Right lobe of liver (tissue), 6 donors: ENCODE results near the gene CDH13. TPM values are rescaled to one million over a fixed set of nuclear protein-coding genes. Genes with fewer than 3 reads are reported as not detected.
A peak's percentile ranks its signal among the peaks of the same experiment; 100 is the strongest.

ENCODE experiments used
- ATAC-seq, 4 donors: fragments of 200-7000 bp; cut with Tn5 transposase; one replicate each; pipeline ENCODE4 v1.9.1; 2020; ENCODE audit warnings: mild to moderate bottlenecking in 4 of 4, moderate library complexity in 4 of 4
- DNase-seq, 3 donors: peaks; one replicate each; pipeline ENCODE4 v3.0.0-alpha.2; 2020
- H3K27ac ChIP-seq, 3 donors: fragments of 200-600 bp; one replicate each; pipeline ENCODE4 v1.8.0; 2022
- H3K27me3 ChIP-seq, 2 donors: fragments of 200-600 bp; one replicate each; pipeline ENCODE4 v1.8.0; 2022
- H3K36me3 ChIP-seq, 4 donors: fragments of 200-600 bp; sonication (generic) in 1 of 4; one replicate each; pipeline versions ENCODE4 v1.5.1 to v1.8.0; 2017 to 2022; ENCODE audit warnings: control low read depth in 1 of 4
- H3K4me1 ChIP-seq, 4 donors: fragments of 200-600 bp; sonication (generic) in 1 of 4; one replicate each; pipeline versions ENCODE4 v1.5.1 to v1.8.0; 2017 to 2022; ENCODE audit warnings: control low read depth in 1 of 4
- H3K4me3 ChIP-seq, 3 donors: fragments of 200-600 bp; one replicate each; pipeline ENCODE4 v1.8.0; 2022
- H3K9me3 ChIP-seq, 4 donors: fragments of 200-600 bp; sonication (generic) in 1 of 4; one replicate each; pipeline versions ENCODE4 v1.5.1 to v1.8.0; 2017 to 2022; ENCODE audit warnings: control low read depth in 1 of 4
- POLR2A ChIP-seq: fragments of 450-650 bp; IDR thresholded peaks from one replicate; pipeline ENCODE4 v1.6.1; 2017; ENCODE audit warnings: antibody characterized with exemption, mild to moderate bottlenecking
- WGBS: methylation state at CpG from one replicate; pipeline ENCODE4 v1.1.6; 2018; ENCODE audit warnings: low coverage, low lambda C conversion rate; ENCODE audit not compliant: insufficient coverage; ENCODE audit errors: missing lambda C conversion rate; 5-methylcytosine and 5-hydroxymethylcytosine counted together
- intact Hi-C, 2 donors: fragments of 100-400 bp; cut with DNase I; formaldehyde crosslinking; loops; one replicate each; pipeline versions ENCODE4 v1.11.2 to v1.14.1; 2022
- total RNA-seq, 6 experiments: library from RNA; depleted of rRNA in 2 of 6; stranded (reverse); fragments of >200 nt in 2 of 6; fragmentation: NEBNext Ultra II Directional in 3 of 6; extraction: Animal tissue kit (Norgen Biotek cat#: 25700) in 3 of 6; gene quantifications; one replicate each; pipeline versions ENCODE4 v1.1.0 to v1.2.4, GENCODE V29; 2016 to 2023
- TF ChIP-seq, protein P1 (sequence below), 4 donors: fragments of 200-600 bp in 3 of 4; fragments of 450-650 bp in 1 of 4; IDR thresholded peaks; one replicate each; pipeline versions ENCODE4 v1.5.1 to v1.8.0; 2016 to 2022; ENCODE audit warnings: antibody characterized with exemption in 4 of 4, mild to moderate bottlenecking in 2 of 4
- donor health status: DM: no; HTN: yes; CAD: no.
- donor health status: DM: no; HTN: no; CAD: no.
- donor health status: DM: no; HTN: no; CAD: no.
- donor health status: DM: no; HTN: yes; CAD: no.
- donor health status: DM: no; HTN: yes; CAD: no.

Gene CDH13
- total RNA-seq, 6 experiments from 2014 or later, result 0.13 to 4.6 (median 0.49) TPM

DNA sequence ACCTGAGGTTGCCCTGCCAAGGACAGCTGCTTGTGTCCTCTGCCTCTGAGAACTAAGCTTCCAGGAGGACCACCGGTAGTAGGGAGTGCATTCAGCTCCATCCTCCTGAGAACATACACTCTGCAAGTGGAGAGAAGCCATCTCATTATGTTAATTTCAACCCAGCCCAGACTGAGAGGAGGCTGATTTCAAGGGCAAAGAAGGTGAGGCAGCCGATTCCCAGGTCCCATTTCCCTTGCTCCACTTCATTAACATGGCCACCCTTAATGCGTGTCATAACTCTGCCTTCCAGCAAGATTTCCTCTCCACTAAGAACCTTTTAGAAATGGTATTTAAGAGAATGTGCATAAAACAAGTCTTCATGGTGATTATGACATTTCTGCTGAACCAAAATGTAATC, 72.5 kb downstream of the CDH13 start:
- H3K4me3 ChIP-seq, result no peak overlapping the region
- no peaks in the 10 kb centered on the region for H3K27me3 ChIP-seq
- WGBS, result 44% methylated on average over 2 of the region's 3 CpGs
- H3K4me1 ChIP-seq, result no peaks in the 10 kb centered on the region
- intact Hi-C loops, result no loop called here
- peak overlapping the region in 1 of 3 donors; percentile 9 for H3K27ac ChIP-seq
- no peaks in the 10 kb centered on the region for H3K36me3 ChIP-seq
- TF ChIP-seq, protein P1, sequence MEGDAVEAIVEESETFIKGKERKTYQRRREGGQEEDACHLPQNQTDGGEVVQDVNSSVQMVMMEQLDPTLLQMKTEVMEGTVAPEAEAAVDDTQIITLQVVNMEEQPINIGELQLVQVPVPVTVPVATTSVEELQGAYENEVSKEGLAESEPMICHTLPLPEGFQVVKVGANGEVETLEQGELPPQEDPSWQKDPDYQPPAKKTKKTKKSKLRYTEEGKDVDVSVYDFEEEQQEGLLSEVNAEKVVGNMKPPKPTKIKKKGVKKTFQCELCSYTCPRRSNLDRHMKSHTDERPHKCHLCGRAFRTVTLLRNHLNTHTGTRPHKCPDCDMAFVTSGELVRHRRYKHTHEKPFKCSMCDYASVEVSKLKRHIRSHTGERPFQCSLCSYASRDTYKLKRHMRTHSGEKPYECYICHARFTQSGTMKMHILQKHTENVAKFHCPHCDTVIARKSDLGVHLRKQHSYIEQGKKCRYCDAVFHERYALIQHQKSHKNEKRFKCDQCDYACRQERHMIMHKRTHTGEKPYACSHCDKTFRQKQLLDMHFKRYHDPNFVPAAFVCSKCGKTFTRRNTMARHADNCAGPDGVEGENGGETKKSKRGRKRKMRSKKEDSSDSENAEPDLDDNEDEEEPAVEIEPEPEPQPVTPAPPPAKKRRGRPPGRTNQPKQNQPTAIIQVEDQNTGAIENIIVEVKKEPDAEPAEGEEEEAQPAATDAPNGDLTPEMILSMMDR (IDR thresholded peaks at IDR 0.05), result no peak
- ATAC-seq (no peak), DNase-seq (no peak)
- H3K9me3 ChIP-seq, result no peaks in the 10 kb centered on the region

DNA sequence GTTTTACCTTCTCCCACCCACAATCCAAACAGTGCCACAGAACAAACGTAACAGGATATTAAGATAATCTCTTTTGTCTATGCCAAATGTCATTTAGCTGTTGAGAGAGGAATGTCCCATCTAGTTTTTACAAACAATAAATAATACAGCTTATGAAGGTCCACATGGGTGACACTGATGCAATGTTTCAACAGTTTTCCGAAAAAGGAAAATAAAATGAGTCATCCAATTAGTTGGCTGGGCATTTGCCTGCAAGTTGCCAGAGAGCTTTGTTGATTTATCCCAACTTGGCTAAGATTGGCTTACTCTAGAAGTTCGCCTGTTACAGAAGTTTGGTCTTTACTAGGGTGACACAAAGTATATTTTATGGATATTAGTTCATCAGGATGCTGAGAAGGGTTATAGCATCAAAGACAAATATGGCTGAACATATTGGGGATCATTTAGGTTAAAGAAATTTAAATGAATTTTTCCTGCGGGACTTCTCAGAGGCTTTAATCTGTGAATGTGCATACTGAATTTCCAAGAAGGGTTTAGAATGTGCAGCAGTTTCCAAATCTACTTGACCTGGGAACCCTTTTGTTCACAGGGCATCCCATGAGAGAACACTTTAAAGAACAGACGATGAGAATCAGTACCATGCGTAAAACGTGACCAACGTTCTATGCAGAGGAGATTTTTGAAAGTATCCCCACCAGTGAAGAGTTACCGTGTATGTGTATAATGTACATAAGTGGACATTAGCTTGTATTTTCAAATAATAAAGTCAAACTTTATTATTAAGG, 73.1 kb downstream of the CDH13 start:
- H3K9me3 ChIP-seq, result no peaks in the 10 kb centered on the region
- ATAC-seq (peak; percentile 33 to 85 (median 70)), DNase-seq (no peak)
- H3K36me3 ChIP-seq, result no peaks in the 10 kb centered on the region
- intact Hi-C loops, result no loop called here
- TF ChIP-seq, protein P1 (IDR thresholded peaks at IDR 0.05), result no peak
- no peak for TF ChIP-seq POLR2A
- H3K4me3 ChIP-seq, result no peak overlapping the region
- no peaks in the 10 kb centered on the region for H3K4me1 ChIP-seq
- 61% methylated on average over 9 of the region's 9 CpGs for WGBS
- peak overlapping the region in 1 of 3 donors; percentile 9 for H3K27ac ChIP-seq
- no peaks in the 10 kb centered on the region for H3K27me3 ChIP-seq

DNA sequence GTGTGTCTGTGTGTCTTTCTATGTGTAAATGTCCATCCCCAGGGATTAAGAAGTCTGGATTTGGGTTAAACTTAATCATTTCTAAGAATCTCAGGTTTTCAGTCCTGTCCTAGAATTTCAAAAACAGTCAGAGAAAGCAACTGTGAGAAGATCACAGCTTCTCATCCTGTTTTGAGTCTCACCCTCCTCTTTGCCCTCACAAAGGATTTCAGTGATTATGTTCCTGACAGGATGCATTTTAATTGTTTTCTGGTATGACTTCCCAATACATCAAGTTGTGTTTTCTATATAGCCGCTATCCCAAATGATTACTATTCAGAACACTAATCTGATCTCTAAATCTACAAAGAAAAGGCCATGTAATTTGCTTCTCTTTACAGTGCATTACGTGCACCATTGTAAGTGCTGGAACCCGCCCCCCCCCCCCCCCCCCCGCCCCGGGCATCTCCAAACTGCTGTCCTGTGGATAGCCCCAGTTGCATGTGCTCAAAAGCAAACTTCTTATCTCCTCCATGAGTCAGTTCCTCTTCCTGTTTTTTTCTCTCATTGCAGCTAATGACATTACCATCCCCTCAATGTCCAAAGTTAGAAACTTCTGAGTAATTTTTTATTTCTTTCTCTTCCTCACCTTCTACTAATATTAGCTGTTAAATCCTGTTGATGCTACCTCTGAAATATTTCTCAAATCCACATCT, 73.9 kb downstream of the CDH13 start:
- Histone ChIP-seq H3K27ac (no peak overlapping the region), H3K27me3 (no peaks in the 10 kb centered on the region), H3K4me1 (no peaks in the 10 kb centered on the region), H3K4me3 (no peak overlapping the region), H3K9me3 (no peaks in the 10 kb centered on the region), H3K36me3 (no peaks in the 10 kb centered on the region)
- intact Hi-C loops, result no loop called here
- 24% methylated on average over 5 of the region's 5 CpGs for whole genome bisulfite sequencing
- peak; percentile 33 to 73 (median 58) for ATAC-seq
- TF ChIP-seq, protein P1 (IDR thresholded peaks at IDR 0.05), result no peak
- no peak for TF ChIP-seq POLR2A
- DNase-seq, result no peak

DNA sequence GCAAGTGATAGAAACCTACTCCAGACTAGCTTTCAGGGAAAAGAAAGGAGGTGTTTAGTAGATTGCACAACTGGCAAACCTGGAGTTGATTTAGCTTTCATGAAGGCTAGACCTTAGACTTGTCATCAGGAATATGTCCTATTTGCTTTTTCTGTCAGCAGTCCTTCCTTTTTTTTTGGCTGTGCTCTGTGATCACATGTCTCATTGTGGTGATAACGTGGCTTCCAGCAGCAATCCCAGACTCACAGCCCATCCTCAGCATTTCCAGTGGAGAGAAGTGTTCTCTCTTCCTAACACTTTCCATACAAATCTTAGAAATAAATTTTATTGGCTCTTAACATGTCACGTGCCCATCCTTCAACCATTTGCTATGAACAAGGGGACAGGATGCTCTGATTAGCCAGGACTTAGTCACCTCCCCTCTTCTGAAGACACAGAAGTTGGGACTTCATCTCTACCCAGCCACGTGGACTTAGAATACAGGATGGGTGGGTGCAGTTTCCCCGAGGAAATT, 74.7 kb downstream of the CDH13 start:
- Histone ChIP-seq H3K9me3 (no peaks in the 10 kb centered on the region), H3K27me3 (no peaks in the 10 kb centered on the region), H3K36me3 (no peaks in the 10 kb centered on the region), H3K27ac (no peak overlapping the region), H3K4me1 (no peaks in the 10 kb centered on the region), H3K4me3 (no peak overlapping the region)
- intact Hi-C loops, result no loop called here
- DNase-seq (no peak), ATAC-seq (peak in 2 of 4 donors; percentile 33 to 42)
- no peak for TF ChIP-seq POLR2A
- TF ChIP-seq, protein P1 (IDR thresholded peaks at IDR 0.05), result no peak
- 30% methylated on average over 4 of the region's 4 CpGs for WGBS
